Neuron (in vitro differentiated cells): ENCODE results near the gene APOBEC2.
A peak's percentile ranks its signal among the peaks of the same experiment; 100 is the strongest.

Source experiments
- H2AFZ ChIP-seq: one replicate; pipeline ENCODE4 v1.6.1; 2013; ENCODE audit warnings: low read depth, mild to moderate bottlenecking, inconsistent platforms, low read length, moderate library complexity
- H3K27me3 ChIP-seq: one replicate; pipeline ENCODE4 v1.6.1; 2013; ENCODE audit warnings: low read length; ENCODE audit not compliant: insufficient read depth
- H3K36me3 ChIP-seq: one replicate; pipeline ENCODE4 v1.6.1; 2013; ENCODE audit warnings: low read length; ENCODE audit not compliant: insufficient read depth
- H3K4me1 ChIP-seq: one replicate; pipeline ENCODE4 v1.6.1; 2013; ENCODE audit warnings: low read length; ENCODE audit not compliant: insufficient read depth
- H3K4me3 ChIP-seq: 2 replicates; pipeline ENCODE4 v1.5.1; 2013; ENCODE audit warnings: mild to moderate bottlenecking, low read length, moderate library complexity
- H3K9me3 ChIP-seq: one replicate; pipeline ENCODE4 v1.6.1; 2013; ENCODE audit warnings: low read length

APOBEC2 gene

DNA sequence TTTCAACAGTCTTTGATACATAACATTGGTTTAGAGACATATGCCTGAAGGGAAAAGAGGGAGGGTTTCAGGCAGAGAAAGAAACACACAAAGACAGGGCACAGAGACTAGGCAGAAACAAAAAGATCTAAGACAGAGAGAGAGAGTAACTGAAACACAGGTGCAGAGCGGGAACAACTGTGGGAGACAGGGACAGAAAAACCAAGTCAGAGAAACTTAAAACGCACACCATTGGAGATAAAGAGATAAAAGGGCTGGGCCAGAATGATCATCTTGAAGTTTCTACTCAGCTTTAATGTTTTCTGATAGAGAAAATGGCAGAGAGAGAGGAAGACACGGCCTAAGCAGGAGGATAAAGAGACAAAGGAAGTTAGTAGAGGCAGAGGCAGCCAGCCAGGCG lies 25.8 kb upstream of the APOBEC2 start:
- Histone ChIP-seq H3K36me3 (no peaks in the 10 kb centered on the region), H3K9me3 (no peaks in the 10 kb centered on the region), H3K27me3 (no peaks in the 10 kb centered on the region), H3K4me1 (peaks cover 6% of the 10 kb centered on the region), H3K4me3 (peak overlapping the region; percentile 50), H2AFZ (peak overlapping the region; percentile 89)

DNA sequence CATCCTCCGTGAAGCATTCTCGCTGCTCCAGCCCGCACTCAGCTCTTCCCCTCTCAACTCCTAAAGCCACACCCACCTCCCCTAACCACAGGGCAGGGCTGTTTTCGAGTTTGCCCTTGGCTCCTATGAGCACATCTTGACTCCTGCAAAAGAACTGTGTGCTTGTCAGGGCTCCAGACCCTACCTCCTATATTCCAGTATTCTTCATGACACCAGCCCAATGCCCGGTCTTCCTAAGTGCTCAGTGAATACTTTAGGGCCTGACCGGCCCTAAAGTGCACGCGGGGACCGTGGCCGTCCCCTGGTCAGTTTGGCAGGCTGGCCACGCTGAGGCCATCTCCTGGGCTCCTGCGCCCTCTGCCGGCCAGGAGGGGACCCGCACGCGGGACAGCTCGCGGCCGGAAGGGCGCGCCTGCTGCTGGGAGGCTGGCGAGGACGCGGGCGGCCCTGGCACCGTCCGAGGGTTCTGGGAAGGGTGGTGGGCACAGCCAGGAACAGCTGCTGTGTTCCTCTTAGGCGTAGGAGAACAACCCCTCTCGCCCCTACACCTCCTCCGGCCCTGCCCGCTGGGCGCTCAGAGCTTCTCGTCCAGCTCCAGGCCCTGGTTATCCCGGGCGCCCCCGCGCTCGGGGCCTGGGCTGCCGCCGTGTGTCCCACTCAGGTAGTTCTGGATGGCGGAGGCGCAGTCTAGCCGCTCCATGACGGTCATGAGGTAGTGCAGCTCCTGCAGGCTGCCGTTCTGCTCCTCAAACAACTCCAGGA lies 25.0 kb upstream of the APOBEC2 start:
- Histone ChIP-seq H3K4me1 (peaks cover 6% of the 10 kb centered on the region), H3K36me3 (no peaks in the 10 kb centered on the region), H3K9me3 (no peaks in the 10 kb centered on the region), H3K27me3 (no peaks in the 10 kb centered on the region), H3K4me3 (peak overlapping the region; percentile 50), H2AFZ (peak overlapping the region; percentile 89)

DNA sequence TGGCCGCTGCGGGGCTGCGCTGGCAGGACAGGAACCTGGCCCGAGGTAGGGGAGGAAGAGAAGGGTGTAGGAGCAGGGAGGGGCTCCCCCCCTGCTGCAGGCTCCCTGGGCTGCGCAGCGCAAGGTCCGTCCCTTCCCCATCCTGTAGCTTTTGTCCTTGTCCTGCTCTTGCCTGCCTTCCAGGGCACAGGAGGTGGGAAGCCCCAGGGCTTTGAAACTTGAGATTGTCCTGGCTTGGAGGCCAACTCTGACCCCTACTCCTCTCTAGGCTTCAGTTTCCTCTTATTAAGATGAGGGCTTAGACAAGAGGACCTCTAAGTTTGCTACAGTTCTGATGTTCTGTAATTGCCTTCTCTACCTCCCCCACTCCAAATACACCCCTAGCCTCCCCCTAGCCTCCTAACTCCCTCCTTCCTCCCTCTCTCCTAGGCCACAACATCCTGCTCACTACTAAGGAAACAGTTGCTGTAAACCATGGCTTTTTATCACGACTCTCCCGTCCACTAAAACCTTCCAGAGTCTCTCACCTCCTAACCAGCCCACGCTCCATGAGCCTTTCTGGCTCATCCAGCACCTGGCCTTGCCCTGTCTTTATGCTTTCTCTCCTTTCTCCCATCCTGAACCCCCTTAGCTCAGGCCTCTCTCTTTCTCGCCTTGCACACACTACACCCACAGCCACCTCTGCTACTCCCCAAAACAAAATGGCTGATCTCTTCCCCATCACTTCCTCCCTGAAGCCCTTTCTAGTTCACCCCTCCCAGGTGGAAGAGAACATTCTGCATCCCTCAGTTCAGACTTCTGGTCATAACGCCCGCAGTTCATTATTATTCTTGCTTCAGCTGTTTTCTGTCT lies 24.2 kb upstream of the APOBEC2 start:
- peak overlapping the region; percentile 50 for H3K4me3 ChIP-seq
- no peaks in the 10 kb centered on the region for H3K27me3 ChIP-seq
- H3K4me1 ChIP-seq, result peaks cover 6% of the 10 kb centered on the region
- peak overlapping the region; percentile 89 for H2AFZ ChIP-seq
- no peaks in the 10 kb centered on the region for H3K36me3 ChIP-seq
- H3K9me3 ChIP-seq, result no peaks in the 10 kb centered on the region

DNA sequence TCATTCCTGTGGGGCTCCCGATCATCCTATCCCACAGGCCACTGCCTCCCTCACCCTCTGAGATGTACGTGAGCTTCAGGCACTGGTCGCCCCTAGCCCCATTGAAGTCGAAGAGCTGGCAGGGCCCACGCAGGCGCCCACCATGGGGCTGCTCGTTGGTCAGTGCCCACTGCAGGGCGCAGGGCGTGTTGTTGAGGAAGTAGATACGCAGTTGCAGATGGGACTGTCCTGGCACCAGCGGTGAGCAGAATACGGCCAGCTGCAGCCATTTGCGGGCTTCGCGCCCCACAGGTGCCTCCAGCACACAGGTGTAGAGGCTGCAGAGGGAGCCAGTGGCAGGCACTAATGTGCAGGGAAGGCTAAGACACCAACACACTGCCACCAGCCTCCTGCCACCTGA lies 20.2 kb upstream of the APOBEC2 start:
- Histone ChIP-seq H3K4me1 (no peaks in the 10 kb centered on the region), H3K27me3 (no peaks in the 10 kb centered on the region), H3K36me3 (no peaks in the 10 kb centered on the region), H2AFZ (no peak overlapping the region), H3K4me3 (no peak overlapping the region), H3K9me3 (no peaks in the 10 kb centered on the region)

DNA sequence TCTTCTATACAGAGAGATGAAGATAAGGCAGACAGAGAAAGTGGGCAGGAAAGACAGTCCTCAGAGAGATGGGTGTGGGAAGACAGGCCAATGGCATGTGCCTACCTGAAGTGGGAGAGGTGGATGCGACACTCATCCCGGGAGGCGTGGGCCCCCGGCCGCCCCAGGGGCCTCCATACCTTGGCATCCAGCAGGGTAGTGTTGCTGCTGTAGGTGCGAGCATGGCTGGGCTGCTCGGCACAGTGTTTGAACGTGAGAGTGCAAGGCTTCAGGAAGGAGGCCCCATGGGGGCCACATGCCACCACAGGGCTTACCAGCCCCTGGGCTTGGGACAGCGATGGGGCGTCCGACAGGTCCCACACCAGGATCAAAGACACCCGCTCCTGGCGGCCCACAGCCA lies 19.2 kb upstream of the APOBEC2 start:
- H3K9me3 ChIP-seq, result no peaks in the 10 kb centered on the region
- H2AFZ ChIP-seq, result no peak overlapping the region
- H3K36me3 ChIP-seq, result no peaks in the 10 kb centered on the region
- H3K4me1 ChIP-seq, result no peaks in the 10 kb centered on the region
- H3K27me3 ChIP-seq, result no peaks in the 10 kb centered on the region
- no peak overlapping the region for H3K4me3 ChIP-seq

DNA sequence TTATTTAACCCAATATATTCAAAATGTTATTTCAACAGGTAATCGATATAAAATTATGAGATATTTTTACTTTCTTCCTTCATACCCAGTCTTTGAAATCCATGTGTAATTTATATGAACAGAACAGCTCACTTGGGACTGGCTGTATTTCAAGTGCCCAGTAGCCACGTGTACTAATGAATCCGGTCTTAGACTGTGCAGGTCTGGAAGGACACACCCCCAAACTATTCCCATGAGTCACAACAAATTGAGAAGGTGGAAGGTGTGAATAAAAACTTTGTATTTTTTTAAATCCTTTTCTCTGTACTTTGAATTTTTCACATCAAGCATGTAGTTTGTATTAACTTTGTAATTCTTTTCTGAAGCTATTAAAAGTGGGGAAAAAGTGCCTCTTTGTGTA lies 16.8 kb upstream of the APOBEC2 start:
- Histone ChIP-seq H3K4me1 (no peaks in the 10 kb centered on the region), H3K27me3 (no peaks in the 10 kb centered on the region), H3K4me3 (no peak overlapping the region), H3K9me3 (no peaks in the 10 kb centered on the region), H3K36me3 (no peaks in the 10 kb centered on the region), H2AFZ (no peak overlapping the region)

DNA sequence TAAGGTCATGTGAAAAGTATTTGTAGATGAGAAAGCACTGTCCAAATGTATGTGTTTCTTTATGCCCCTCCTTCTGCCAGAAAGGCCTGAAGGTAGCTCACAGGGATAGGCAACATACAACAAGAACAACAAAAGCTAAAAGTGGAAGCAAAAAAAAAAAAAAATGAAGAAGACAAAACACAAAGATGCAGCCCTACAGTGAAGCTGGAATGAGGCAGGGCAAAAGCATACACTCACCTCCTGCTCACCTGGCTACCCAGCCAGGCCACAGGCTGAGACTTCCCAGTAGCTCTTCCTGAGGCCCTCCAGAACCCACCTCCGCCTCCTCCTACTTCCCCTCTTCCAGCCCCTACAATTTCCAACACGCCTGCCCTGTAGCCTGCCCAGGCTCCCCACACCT lies 16.4 kb upstream of the APOBEC2 start:
- Histone ChIP-seq H3K9me3 (no peaks in the 10 kb centered on the region), H3K4me3 (no peak overlapping the region), H3K4me1 (no peaks in the 10 kb centered on the region), H2AFZ (no peak overlapping the region), H3K27me3 (no peaks in the 10 kb centered on the region), H3K36me3 (no peaks in the 10 kb centered on the region)

DNA sequence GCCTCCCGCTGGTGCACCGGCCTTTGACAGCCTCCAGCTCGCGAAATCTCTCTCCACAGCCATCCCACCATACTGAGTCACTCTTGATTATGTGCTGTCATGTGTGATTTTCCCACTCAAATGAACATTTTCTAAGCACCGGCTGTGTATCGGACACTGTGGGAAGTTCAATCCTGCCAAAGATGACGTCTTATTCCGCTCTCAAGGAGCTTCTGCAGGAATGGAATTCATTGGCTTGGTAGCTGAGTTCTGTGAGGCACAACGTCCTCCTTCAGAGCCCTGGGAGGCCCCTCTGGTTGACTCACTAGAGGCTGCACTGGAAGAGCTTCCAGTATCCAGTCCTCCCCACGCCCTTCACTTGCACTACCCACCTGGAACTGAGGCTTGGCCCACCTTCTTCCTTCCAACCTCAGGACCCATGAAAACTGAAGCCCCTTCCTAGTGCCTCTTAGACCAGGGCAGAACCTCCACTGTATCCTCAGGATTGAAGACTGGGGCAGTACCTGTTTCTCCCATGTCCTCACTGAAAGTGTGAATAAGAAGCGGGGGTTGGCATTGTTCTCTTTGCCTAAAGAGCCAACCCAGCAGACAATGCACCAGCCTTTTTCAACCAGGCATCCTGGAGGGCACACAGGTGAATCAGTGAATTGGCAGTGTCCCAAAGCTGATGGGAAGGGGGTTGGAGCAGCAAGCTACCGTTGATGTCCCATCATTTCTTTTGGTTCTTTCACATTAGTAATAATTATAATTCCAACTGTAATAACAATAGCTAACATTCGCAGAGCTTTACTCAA lies 15.7 kb upstream of the APOBEC2 start:
- H3K4me1 ChIP-seq, result no peaks in the 10 kb centered on the region
- H3K27me3 ChIP-seq, result no peaks in the 10 kb centered on the region
- H3K4me3 ChIP-seq, result no peak overlapping the region
- H3K9me3 ChIP-seq, result no peaks in the 10 kb centered on the region
- no peak overlapping the region for H2AFZ ChIP-seq
- no peaks in the 10 kb centered on the region for H3K36me3 ChIP-seq

DNA sequence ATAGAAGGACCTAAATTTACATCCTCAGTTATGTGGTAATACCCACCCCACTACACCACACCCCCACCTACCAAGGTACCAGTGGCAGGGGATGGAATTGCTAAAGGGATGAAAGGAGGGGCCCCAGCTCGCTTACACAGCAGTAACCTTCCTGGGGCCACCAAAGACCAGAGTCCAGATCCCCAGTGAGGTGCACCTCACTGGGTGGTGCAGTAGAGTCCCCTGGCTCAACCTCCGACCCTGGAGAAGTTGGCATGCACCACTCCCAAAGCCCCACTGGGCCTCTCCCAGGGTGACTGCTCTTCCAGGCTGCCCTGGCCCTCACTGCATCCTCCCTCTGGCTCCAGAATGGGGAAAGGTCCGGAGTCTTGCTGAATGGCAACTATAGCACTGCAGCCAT lies 14.8 kb upstream of the APOBEC2 start:
- no peak overlapping the region for H2AFZ ChIP-seq
- H3K4me1 ChIP-seq, result no peaks in the 10 kb centered on the region
- H3K9me3 ChIP-seq, result no peaks in the 10 kb centered on the region
- no peaks in the 10 kb centered on the region for H3K36me3 ChIP-seq
- no peaks in the 10 kb centered on the region for H3K27me3 ChIP-seq
- no peak overlapping the region for H3K4me3 ChIP-seq

DNA sequence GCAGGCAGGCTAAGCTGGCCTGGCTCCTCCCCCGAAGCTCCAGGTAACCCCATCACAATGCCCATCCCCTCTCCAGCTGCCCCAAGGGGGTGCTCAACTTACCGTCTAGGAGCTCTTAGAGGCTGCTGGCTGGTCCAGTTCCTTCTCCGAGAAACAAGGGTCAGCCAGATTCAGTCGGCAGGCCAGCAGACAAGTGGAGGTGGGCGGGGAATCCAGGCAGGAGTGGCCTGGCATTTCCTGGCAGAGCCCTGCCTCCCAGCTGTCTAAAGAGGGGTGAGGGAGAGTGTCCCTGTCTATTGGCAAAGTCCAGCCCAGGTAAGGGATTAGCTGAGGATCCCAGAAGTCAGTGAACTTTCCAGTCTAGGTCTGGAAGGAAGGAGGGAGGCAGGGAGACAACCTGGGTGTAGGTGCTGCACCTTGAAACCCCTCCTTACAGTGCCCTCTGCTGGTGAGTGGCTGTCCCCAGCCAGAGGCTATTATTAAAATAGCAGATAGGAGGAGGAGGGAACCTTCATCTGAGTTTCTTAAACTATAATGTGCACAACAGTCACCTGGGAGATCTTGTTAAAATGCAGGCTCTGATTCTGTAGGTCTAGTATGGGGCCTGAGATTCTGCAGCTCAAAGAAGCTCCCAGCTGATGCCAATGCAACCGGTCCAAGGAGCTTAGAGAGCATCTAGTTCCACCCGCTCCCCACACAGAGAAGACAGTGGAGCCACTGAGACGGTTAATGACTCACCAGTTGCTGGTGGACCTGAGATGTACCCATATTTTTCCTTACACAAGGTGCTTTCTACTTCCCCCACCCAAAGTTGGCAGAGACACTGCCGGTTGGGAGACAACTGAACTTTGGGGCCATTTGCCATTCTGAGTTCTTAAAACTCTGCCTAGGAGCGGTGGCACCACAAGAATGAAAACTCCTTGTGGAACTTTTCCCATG lies 13.7 kb upstream of the APOBEC2 start, which contains the start of gene UNC5CL:
Gene UNC5CL (minus strand): TSS at position 162 of the 939 bp plus-strand sequence. CDS start 4,147 bp downstream, outside the sequence.
- H2AFZ ChIP-seq, result no peak within 1 kb of the TSS
- H3K27me3 ChIP-seq, result no peaks in the 10 kb centered on the region
- H3K4me3 ChIP-seq, result no peak within 1 kb of the TSS
- H3K9me3 ChIP-seq, result no peaks in the 10 kb centered on the region
- H3K4me1 ChIP-seq, result no peaks in the 10 kb centered on the region
- no peaks in the 10 kb centered on the region for H3K36me3 ChIP-seq

DNA sequence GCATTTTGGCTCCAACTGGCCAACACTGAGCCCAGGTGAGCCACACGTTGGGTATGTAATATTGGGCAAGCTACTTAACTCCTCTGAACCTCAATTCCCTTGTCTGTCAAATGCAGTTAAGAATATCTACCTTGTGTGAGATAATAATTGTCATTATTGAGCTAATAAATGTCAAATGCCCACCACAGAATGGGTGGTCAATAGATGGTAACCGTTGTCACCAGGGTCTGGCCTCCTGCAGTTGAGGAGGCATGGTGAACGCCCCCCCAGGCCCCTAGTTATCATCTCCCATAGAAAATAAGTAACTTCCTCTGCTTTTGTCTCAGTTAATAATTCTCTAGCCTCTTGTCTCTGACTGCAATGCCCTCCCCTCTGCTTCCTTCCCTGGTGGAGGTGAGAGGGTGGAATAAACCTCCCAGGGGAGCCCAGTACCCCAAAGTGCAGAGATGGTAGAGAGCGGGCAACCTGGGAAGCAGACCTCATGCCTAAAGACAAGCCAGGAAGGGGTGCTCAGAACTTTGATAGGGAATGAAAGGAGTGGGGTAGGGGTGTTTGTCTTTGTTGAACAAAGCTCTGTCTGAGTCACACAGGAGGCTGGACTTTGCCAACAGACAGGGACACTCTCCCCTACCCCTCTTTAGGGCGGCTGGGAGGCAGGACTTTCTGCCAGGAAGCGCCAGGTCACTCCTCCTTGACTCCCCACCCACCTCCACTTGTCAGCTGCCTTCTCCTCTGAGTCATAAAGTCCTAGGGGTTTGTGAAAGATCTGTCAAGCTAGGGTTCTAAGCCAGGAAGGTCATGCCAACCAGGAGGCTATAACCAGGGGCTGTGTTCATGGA lies 12.7 kb upstream of the APOBEC2 start:
- Histone ChIP-seq H3K4me3 (no peak overlapping the region), H2AFZ (no peak overlapping the region), H3K4me1 (no peaks in the 10 kb centered on the region), H3K9me3 (no peaks in the 10 kb centered on the region), H3K36me3 (no peaks in the 10 kb centered on the region), H3K27me3 (no peaks in the 10 kb centered on the region)
